ENCODE results near the gene FIBCD1.

- no peak for TF ChIP-seq USF1 (IDR thresholded peaks at IDR 0.05; ENCODE audit: borderline replicate concordance, low read depth)
- TF ChIP-seq CTCF (IDR thresholded peaks at IDR 0.05): no peak
- TF ChIP-seq PBX3 (IDR thresholded peaks at IDR 0.05): no peak
- TF ChIP-seq RCOR1 (IDR thresholded peaks at IDR 0.05; ENCODE audit: low read length): no peak
- TF ChIP-seq TCF12 (IDR thresholded peaks at IDR 0.05): no peak
- TF ChIP-seq EP300 (IDR thresholded peaks at IDR 0.05; ENCODE audit: borderline replicate concordance in 1 of 2, low read depth in 1 of 2, low read length in 1 of 2): no peak
- no peak for TF ChIP-seq REST (IDR thresholded peaks at IDR 0.05; ENCODE audit: low read depth, low read length)
- no peak for TF ChIP-seq GATA2 (CRISPR knock-in tag; IDR thresholded peaks at IDR 0.05)
- TF ChIP-seq USF2 (IDR thresholded peaks at IDR 0.05; ENCODE audit: borderline replicate concordance, low read depth, low read length): no peak
- TF ChIP-seq MXI1 (IDR thresholded peaks at IDR 0.05; ENCODE audit: low read depth, low read length): no peak
- no peak for TF ChIP-seq RAD21 (IDR thresholded peaks at IDR 0.05; ENCODE audit: low read length)
- no peak for TF ChIP-seq CHD2 (IDR thresholded peaks at IDR 0.05; ENCODE audit: low read length, partially characterized antibody)
- TF ChIP-seq SMC3 (IDR thresholded peaks at IDR 0.05; ENCODE audit: low read depth, low read length): no peak
These were observed 11.7 kb downstream of the FIBCD1 start for GRCh38 chr9:130927338-130927737.
